Measurements from ENCODE around the gene IDH2.

Gene IDH2

DNA sequence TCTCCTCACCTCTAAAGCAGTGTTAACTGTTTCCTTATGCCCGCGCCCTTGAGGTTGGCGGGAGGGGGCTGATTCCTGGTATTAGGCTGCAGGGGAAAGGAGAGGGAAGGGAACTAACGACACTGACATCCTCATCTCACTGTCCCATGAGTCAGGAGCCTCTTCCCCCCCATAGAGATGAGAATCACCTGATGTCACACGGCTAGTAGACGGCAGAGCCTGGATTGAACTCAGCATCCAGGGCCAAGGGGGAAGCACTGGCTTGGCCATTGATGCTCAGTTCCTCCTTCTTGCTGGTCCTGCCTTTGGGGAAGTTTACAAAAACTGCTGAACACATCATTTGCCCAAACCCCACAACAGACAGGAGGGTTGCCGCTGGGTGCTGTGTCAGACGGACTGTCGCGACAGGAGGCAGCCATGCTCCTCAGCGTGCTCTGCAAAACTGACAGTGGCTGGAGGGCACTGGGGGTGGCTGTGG lies 38.5 kb downstream of the IDH2 start:
- TF ChIP-seq, protein P1, sequence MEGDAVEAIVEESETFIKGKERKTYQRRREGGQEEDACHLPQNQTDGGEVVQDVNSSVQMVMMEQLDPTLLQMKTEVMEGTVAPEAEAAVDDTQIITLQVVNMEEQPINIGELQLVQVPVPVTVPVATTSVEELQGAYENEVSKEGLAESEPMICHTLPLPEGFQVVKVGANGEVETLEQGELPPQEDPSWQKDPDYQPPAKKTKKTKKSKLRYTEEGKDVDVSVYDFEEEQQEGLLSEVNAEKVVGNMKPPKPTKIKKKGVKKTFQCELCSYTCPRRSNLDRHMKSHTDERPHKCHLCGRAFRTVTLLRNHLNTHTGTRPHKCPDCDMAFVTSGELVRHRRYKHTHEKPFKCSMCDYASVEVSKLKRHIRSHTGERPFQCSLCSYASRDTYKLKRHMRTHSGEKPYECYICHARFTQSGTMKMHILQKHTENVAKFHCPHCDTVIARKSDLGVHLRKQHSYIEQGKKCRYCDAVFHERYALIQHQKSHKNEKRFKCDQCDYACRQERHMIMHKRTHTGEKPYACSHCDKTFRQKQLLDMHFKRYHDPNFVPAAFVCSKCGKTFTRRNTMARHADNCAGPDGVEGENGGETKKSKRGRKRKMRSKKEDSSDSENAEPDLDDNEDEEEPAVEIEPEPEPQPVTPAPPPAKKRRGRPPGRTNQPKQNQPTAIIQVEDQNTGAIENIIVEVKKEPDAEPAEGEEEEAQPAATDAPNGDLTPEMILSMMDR (IDR thresholded peaks at IDR 0.05; ENCODE audit: low read depth, low read length): no peak
- DNase-seq (ENCODE audit: low read depth in 2 of 2): no peak
- no peak overlapping the region for H3K4me3 ChIP-seq (replicated peaks in 1 of 2; ENCODE audit: low read depth in 2 of 2, low read length in 2 of 2)

DNA sequence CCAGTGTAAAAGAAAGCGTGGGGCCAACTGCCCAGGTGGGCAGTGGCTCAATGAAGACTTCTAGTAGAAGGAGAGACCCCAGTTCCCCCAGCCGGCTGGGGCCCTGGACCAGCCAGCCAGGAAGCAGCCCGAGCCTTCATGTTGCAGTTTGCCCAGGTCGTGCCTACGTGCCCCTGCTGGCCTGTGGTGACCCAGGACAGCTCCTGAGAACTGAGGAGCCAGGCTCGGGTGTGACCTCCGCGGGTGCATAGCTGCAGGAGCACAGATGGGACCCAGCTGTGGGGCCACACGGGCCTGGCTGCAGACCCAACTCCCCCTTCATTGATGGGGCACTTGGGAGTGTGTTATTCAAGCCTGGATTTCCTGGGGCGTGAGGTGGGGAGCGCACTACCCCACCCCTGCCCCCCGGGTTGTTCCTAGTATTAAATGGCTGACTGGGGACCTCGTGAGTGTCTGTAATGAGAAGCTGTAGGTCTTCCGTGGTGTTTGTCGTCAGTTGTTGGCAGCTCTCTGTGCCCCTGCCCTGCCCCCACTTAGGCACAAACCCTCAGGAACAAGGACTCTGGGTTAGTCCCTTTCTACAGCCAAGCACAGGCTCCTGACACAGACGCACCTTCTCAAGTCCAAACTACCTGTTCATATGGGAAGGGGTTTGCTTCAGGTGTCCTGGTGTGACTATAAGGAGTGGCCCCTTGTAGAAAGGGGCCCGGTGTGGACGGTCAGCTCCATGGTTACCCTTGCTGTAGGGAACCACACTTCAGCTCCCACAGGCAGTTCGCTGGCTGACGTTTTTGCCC lies 39.1 kb downstream of the IDH2 start:
- TF ChIP-seq, protein P1 (IDR thresholded peaks at IDR 0.05; ENCODE audit: low read depth, low read length): no peak
- no peak overlapping the region for H3K4me3 ChIP-seq (replicated peaks in 1 of 2; ENCODE audit: low read depth in 2 of 2, low read length in 2 of 2)
- DNase-seq (ENCODE audit: low read depth in 2 of 2): no peak

DNA sequence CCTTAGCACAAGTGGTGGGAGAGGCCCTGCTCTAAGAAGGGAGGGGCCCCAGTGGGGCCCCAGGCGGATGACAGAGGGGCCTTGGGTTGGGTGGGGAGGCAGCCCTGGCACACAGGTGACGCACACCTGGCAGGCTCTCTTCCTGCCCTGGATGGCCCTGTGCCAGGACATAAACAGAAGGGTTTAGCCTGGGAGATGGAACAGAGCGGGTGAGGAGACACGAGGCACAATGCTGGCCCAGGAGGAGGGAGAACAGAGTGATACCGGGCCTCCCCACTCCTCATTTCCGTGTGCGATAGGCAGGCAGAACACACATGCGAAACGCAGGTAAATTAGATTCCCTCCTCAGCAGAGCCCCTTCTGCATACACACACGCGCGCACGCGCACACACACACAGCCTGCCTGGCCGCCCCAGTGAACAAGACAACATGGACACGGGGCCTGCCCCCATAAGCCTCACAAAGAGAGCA lies 39.8 kb downstream of the IDH2 start:
- TF ChIP-seq, protein P1 (IDR thresholded peaks at IDR 0.05; ENCODE audit: low read depth, low read length): no peak
- no peak for DNase-seq (ENCODE audit: low read depth in 2 of 2)
- no peak overlapping the region for H3K4me3 ChIP-seq (replicated peaks in 1 of 2; ENCODE audit: low read depth in 2 of 2, low read length in 2 of 2)

DNA sequence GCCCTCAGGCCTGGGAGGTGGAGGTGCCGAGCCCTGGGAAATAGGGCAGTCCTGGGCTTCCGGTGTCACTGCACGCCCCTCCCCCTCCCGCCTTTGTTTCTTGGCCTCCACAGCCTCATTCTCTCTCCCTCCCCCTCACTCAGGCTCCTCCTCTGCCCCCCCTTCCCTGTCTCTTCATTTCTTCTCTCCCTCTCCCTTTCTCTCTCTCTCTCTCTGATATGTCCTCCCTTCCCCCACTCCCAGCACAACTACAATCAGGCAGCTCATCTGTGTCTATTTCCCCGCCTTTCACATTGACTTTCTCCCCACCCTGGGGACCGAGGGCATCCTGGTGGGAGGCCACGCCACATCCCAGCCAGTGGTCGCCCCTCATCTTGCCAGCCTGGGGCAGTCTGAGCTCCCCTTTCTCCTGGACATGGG lies 40.2 kb downstream of the IDH2 start:
- TF ChIP-seq, protein P1 (IDR thresholded peaks at IDR 0.05; ENCODE audit: low read depth, low read length): no peak
- DNase-seq (ENCODE audit: low read depth in 2 of 2): peak; percentile 10 to 19
- H3K4me3 ChIP-seq (replicated peaks in 1 of 2; ENCODE audit: low read depth in 2 of 2, low read length in 2 of 2): no peak overlapping the region

DNA sequence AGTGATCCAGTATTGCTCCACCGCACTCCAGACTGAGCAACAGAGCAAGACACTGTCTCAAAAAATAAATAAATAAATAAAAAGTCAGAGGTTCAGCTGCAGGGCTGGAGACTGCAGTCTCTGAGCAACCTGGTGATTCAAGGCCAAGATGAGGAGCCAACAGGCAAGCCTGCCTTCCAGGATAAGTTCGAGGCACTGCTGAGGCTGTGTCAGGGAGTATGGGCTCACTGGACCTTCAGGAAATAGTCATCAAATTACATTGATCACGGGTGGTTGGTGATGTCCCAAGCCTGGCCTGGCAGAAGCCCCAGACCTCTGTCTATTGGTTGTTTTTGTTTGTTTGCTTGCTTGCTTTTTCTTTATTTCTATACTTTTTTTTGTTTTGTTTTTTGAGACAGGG lies 41.5 kb downstream of the IDH2 start:
- DNase-seq (ENCODE audit: low read depth in 2 of 2): peak in 1 of 2 donors; percentile 33
- no peak overlapping the region for H3K4me3 ChIP-seq (replicated peaks in 1 of 2; ENCODE audit: low read depth in 2 of 2, low read length in 2 of 2)
- TF ChIP-seq, protein P1 (IDR thresholded peaks at IDR 0.05; ENCODE audit: low read depth, low read length): no peak

DNA sequence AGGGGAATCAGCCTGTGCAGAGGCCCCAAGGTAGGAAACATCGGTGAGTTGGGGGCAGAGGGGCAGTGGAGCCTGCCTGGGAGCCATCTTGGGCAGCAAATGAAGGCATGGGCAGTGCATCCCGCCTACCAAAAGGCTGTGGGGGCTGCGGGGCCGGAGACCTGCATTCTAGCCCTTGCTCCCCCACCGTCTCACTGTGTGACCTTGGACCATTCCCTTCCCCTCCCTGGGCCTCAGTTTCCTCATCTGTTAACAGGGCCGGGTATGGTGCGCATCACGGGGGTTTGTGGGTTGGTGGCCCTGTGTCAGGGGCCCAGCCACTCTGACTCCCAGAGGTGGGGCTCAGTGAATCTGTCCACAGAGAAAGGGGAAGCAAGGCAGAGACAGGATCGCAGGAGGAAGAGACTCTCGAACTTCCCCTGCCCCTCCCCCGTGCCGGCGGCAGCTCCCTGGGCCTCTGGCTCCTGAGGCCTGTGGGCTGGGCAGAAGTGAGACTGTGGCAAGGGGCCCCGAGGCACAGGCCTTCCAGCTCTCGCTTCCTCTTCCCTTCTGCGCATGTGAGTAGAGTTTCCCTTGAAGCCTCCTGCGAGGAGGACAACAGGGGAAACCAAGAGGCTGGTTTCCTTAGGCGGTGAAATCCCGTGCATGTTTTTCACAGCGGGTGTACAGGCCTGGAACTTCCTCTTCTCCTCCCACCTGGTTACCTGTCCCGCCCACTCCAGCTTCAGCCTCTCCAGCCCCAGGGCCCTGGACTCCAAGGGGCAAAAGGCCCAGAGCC lies 42.9 kb downstream of the IDH2 start:
- no peak overlapping the region for H3K4me3 ChIP-seq (replicated peaks in 1 of 2; ENCODE audit: low read depth in 2 of 2, low read length in 2 of 2)
- TF ChIP-seq, protein P1 (IDR thresholded peaks at IDR 0.05; ENCODE audit: low read depth, low read length): no peak
- peak in 1 of 2 donors; percentile 31 for DNase-seq (ENCODE audit: low read depth in 2 of 2)

Measured in cardiac fibroblast (primary cell).